Gastrocnemius medialis (tissue), 4 donors: ENCODE results near the gene INF2. TPM values are rescaled to one million over a fixed set of nuclear protein-coding genes. Genes with fewer than 3 reads are reported as not detected.

Experiments
- ATAC-seq, 2 donors: fragments of 150-250 bp; one replicate each; pipeline ENCODE4 v1.9.1; 2016
- DNase-seq, 2 donors: peaks; one replicate each; pipeline ENCODE4 v3.0.0-alpha.2; 2019
- H3K27ac ChIP-seq, 4 donors: fragments of 200-600 bp; sonication (generic); 1 replicate in 1 of 4; 2 replicates in 3 of 4; pipeline ENCODE4 v1.5.1; 2016 to 2018; ENCODE audit warnings: mild to moderate bottlenecking in 2 of 4, moderate library complexity in 1 of 4
- H3K27me3 ChIP-seq, 3 donors: fragments of 200-600 bp; sonication (generic) in 2 of 3; 1 replicate in 1 of 3; 2 replicates in 2 of 3; pipeline versions ENCODE4 v1.5.1 to v1.6.0; 2016 to 2019; ENCODE audit warnings: mild to moderate bottlenecking in 1 of 3, moderate library complexity in 1 of 3
- H3K36me3 ChIP-seq, 2 donors: fragments of 200-600 bp; sonication (generic) in 1 of 2; one replicate each; pipeline ENCODE4 v1.5.1; 2017 to 2018
- H3K4me1 ChIP-seq, 2 donors: fragments of 200-600 bp; sonication (generic) in 1 of 2; one replicate each; pipeline ENCODE4 v1.5.1; 2016 to 2017; ENCODE audit warnings: mild to moderate bottlenecking in 2 of 2
- H3K4me3 ChIP-seq, 4 donors: fragments of 200-600 bp; sonication (generic) in 3 of 4; 1 replicate in 1 of 4; 2 replicates in 3 of 4; pipeline ENCODE4 v1.5.1; 2016 to 2019; ENCODE audit warnings: mild to moderate bottlenecking in 2 of 4
- H3K9me3 ChIP-seq, 3 donors: fragments of 200-600 bp; sonication (generic) in 2 of 3; 1 replicate in 1 of 3; 2 replicates in 2 of 3; pipeline ENCODE4 v1.5.1; 2016 to 2019
- CTCF ChIP-seq, 5 experiments: fragments of 450-650 bp in 3 of 5; fragments of 200-600 bp in 2 of 5; sonication (generic) in 2 of 5; IDR thresholded peaks in 4 of 5; conservative IDR thresholded peaks in 1 of 5; 1 replicate in 4 of 5; 2 replicates in 1 of 5; pipeline ENCODE4 v1.5.1; 2016 to 2019; ENCODE audit warnings: antibody characterized with exemption in 5 of 5, mild to moderate bottlenecking in 3 of 5, moderate library complexity in 3 of 5
- POLR2A ChIP-seq, 2 donors: fragments of 450-650 bp; IDR thresholded peaks; one replicate each; pipeline ENCODE4 v1.6.1; 2017; ENCODE audit warnings: antibody characterized with exemption in 2 of 2, mild to moderate bottlenecking in 2 of 2, moderate library complexity in 2 of 2
- in situ Hi-C, 4 donors: fragments of 200-750 bp; cut with MboI; loops; one replicate each; pipeline versions ENCODE4 v1.15.0 to v1.8.0; 2017; ENCODE audit warnings: low sequenced_read_pairs in 4 of 4
- intact Hi-C: fragments of 100-400 bp; cut with DNase I; formaldehyde crosslinking; loops from one replicate; pipeline ENCODE4 v1.15.1; 2023; ENCODE audit warnings: low total_unique reads
- total RNA-seq, 4 donors: library from RNA; depleted of rRNA; stranded (reverse); fragments of >200 nt; gene quantifications; one replicate each; pipeline versions ENCODE4 v1.1.0 to v1.2.3, GENCODE V29; 2016

INF2 gene
- total RNA-seq, 4 donors from 2014 or later: 11.6 to 34.6 (median 19.7) TPM

- Histone ChIP-seq H3K27me3 (no peaks in the 10 kb centered on the region), H3K36me3 (peaks cover 0 to 19% of the 10 kb centered on the region in 2 donors), H3K4me1 (peaks cover 0 to 15% of the 10 kb centered on the region in 2 donors), H3K9me3 (no peaks in the 10 kb centered on the region), H3K27ac (no peak overlapping the region), H3K4me3 (no peak overlapping the region)
- ATAC-seq (no peak), DNase-seq (no peak)
- intact Hi-C loops (no loop called here), in situ Hi-C loops (no loop called here)
- TF ChIP-seq POLR2A (IDR thresholded peaks at IDR 0.05) (no peak), CTCF (IDR thresholded peaks at IDR 0.05 in 4 of 5, conservative IDR thresholded peaks at IDR 0.05 in 1 of 5) (no peak)
Measured at GRCh38 chr14:104714681-104715080, 25.3 kb downstream of the INF2 start.

- Histone ChIP-seq H3K36me3 (peaks cover 0 to 19% of the 10 kb centered on the region in 2 donors), H3K27me3 (no peaks in the 10 kb centered on the region), H3K4me1 (peaks cover 0 to 14% of the 10 kb centered on the region in 2 donors), H3K4me3 (no peak overlapping the region), H3K9me3 (no peaks in the 10 kb centered on the region), H3K27ac (no peak overlapping the region)
- TF ChIP-seq CTCF (IDR thresholded peaks at IDR 0.05 in 4 of 5, conservative IDR thresholded peaks at IDR 0.05 in 1 of 5): no peak
- TF ChIP-seq POLR2A (IDR thresholded peaks at IDR 0.05): no peak
- in situ Hi-C loops: no loop called here
- intact Hi-C loops: no loop called here
- ATAC-seq (no peak), DNase-seq (no peak)
Measured at GRCh38 chr14:104715416-104715815, 26.0 kb downstream of the INF2 start.

GRCh38 chr14:104715871-104716270 is 26.5 kb downstream of the INF2 start:
- TF ChIP-seq POLR2A (IDR thresholded peaks at IDR 0.05): no peak
- no peak for TF ChIP-seq CTCF (IDR thresholded peaks at IDR 0.05 in 4 of 5, conservative IDR thresholded peaks at IDR 0.05 in 1 of 5)
- in situ Hi-C loops (no loop called here), intact Hi-C loops (no loop called here)
- no peaks in the 10 kb centered on the region for H3K27me3 ChIP-seq
- H3K27ac ChIP-seq: no peak overlapping the region
- H3K4me1 ChIP-seq: peaks cover 0 to 14% of the 10 kb centered on the region in 2 donors
- no peak for ATAC-seq
- DNase-seq: no peak
- no peaks in the 10 kb centered on the region for H3K9me3 ChIP-seq
- no peak overlapping the region for H3K4me3 ChIP-seq
- peaks cover 0 to 17% of the 10 kb centered on the region in 2 donors for H3K36me3 ChIP-seq

- TF ChIP-seq POLR2A (IDR thresholded peaks at IDR 0.05) (no peak), CTCF (IDR thresholded peaks at IDR 0.05 in 4 of 5, conservative IDR thresholded peaks at IDR 0.05 in 1 of 5) (no peak)
- Histone ChIP-seq H3K4me1 (peaks cover 7 to 22% of the 10 kb centered on the region in 2 donors), H3K36me3 (peaks cover 0 to 15% of the 10 kb centered on the region in 2 donors), H3K9me3 (no peaks in the 10 kb centered on the region), H3K27me3 (no peaks in the 10 kb centered on the region), H3K27ac (no peak overlapping the region), H3K4me3 (no peak overlapping the region)
- in situ Hi-C loops: no loop called here
- ATAC-seq (no peak), DNase-seq (no peak)
- intact Hi-C loops: no loop called here
Measured at GRCh38 chr14:104717137-104717536, 27.7 kb downstream of the INF2 start.

- Histone ChIP-seq H3K27ac (peak overlapping the region in 1 of 4 donors; percentile 66), H3K4me3 (no peak overlapping the region), H3K9me3 (no peaks in the 10 kb centered on the region), H3K27me3 (no peaks in the 10 kb centered on the region), H3K36me3 (peaks cover 0 to 13% of the 10 kb centered on the region in 2 donors), H3K4me1 (peaks cover 12 to 27% of the 10 kb centered on the region in 2 donors)
- in situ Hi-C loops (no loop called here), intact Hi-C loops (no loop called here)
- DNase-seq (no peak), ATAC-seq (no peak)
- TF ChIP-seq CTCF (IDR thresholded peaks at IDR 0.05 in 4 of 5, conservative IDR thresholded peaks at IDR 0.05 in 1 of 5) (no peak), POLR2A (IDR thresholded peaks at IDR 0.05) (no peak)
Measured at GRCh38 chr14:104717646-104718045, 28.2 kb downstream of the INF2 start.
